Right ventricle myocardium superior (tissue), 1 donor: ENCODE measurements around the gene DDX20. TPM values are rescaled to one million over a fixed set of nuclear protein-coding genes. Genes with fewer than 3 reads are reported as not detected.
A peak's percentile ranks its signal among the peaks of the same experiment; 100 is the strongest.

Experiments used
- ATAC-seq: fragments of 200-7000 bp; cut with Tn5 transposase; one replicate; pipeline ENCODE4 v1.9.1; 2020; ENCODE audit warnings: mild to moderate bottlenecking; ENCODE audit not compliant: poor library complexity
- DNase-seq: peaks from one replicate; pipeline ENCODE4 v3.0.0-alpha.2; 2020
- intact Hi-C: fragments of 100-400 bp; cut with DNase I; formaldehyde crosslinking; loops from one replicate; pipeline ENCODE4 v1.11.2; 2022
- total RNA-seq: library from RNA; stranded (reverse); fragmentation: NEBNext Ultra II Directional; extraction: Animal tissue kit (Norgen Biotek cat#: 25700); gene quantifications from one replicate; pipeline ENCODE4 v1.2.1, GENCODE V29; 2021
- donor health status: DM: no; HTN: yes; CAD: no; lungs with severe emphysema.

The DDX20 gene
- total RNA-seq, 1 donor from 2014 or later = 5.8 TPM

DNA sequence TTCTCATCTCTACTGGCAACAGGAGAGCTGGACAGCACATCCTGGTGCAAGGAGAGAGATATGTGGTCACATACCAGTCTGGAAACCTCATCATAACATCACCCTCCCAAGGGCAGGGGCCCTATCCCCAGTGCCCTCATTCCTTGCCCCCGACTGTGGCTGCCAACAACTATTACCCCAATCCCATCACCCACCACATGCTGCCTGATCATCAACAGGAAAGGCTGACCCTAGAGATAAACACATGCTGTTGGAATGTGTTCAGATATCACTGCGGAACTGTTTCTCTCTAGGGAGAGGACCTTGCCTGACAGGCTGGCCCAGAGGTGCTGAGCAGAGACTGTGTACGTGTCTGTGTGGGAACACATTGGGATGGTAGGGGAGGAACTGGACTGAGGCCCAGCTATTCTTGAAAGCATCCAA, 12.0 kb upstream of the DDX20 start:
- ATAC-seq = peak; percentile 5
- intact Hi-C loops = no loop called here

DNA sequence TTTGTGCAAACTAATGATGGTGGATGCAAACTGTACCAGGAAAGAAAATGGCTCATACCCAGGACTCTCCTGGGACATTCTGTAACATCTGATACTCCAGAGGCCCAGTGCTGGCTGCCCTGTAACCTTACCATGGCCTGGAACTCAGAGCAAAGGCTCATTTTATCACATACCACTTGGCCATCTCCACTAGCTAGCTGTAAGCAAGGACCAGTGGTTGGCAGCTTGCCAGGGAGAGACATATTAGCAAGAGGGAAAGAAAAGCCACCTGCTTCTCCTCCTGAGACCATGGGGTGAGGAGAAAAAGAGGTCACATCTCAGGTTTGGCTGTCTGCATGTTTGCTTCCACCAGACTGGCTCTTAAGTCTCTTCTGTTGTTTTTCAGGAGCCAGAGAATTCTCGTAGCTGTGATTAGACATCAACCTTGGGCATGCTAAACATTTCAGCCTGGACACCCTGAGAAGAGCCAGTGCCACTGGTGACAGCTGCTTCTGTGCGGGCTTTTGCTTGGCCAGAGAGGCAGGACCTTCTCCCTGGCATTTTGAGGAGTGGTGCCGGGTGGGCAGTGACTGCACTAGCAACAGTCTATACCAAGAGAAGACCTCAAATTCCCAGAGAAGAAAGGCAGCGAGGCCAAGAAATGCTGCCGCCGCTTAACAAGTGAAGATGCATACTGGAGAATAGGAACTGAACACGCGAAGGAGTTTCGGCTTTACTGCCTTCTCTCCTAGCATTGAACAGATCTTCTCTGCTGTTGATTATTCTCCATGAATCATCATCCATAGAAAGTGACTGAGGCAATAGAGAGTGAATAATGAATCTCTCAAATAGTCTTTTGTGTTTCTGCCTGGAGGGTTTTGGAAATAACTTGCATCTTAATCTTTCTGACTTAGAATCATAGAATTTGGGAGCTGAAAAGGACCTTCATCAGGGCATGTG, 9.8 kb upstream of the DDX20 start:
- intact Hi-C loops = loop anchor here (2.0 kb wide), 1 partner anchor 29 kb away; no protein-coding TSS in a partner anchor
- no peak for DNase-seq
- peak; percentile 61 for ATAC-seq

More for the DNA sequence above, 12.0 kb upstream of the DDX20 start:
- DNase-seq = no peak

DNA sequence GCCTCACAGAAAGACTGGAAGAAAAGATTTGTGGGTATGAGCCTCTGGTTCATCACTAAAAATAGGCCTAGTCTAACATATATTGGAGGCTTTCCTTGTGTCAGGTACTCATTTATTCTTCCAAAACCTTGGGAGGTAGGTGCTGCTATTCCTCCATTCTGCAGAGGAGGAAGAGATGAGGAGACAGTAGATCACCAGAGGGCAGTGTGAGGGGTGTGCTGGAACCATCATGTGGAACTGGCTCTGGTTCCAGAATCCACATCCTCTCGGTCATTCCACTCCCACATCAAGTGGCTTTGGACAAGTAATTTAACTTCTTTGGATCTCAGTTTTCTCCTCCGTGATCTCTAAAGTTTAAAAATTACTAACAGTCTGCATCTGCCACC, 9.1 kb upstream of the DDX20 start:
- DNase-seq = no peak
- ATAC-seq = no peak
- intact Hi-C loops = loop anchor here (2.0 kb wide), 1 partner anchor 30 kb away; no protein-coding TSS in a partner anchor

DNA sequence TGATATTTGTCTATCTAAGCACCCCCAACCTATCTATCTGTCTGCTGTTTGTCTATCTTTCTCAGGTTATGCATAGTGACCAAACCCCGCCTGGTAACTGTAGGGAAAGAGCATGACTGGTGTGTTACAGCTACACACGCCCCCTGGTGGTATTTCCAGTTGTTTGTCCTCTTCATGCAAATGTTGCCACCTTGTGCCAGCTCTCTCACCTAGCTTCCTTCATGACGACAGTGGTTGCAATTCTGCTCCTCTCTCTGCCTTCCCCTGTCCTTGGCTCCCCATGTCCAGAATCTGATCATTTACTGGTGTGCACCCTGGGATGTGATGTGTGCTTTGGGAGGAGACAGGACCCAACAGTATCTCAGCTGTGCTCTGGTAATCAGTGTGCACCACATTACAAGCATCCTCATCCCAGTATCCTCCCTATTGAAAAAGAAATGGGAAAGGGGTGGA, 8.4 kb upstream of the DDX20 start:
- DNase-seq = no peak
- intact Hi-C loops = loop anchor here (2.0 kb wide), 1 partner anchor 31 kb away; no protein-coding TSS in a partner anchor
- ATAC-seq = peak; percentile 44

DNA sequence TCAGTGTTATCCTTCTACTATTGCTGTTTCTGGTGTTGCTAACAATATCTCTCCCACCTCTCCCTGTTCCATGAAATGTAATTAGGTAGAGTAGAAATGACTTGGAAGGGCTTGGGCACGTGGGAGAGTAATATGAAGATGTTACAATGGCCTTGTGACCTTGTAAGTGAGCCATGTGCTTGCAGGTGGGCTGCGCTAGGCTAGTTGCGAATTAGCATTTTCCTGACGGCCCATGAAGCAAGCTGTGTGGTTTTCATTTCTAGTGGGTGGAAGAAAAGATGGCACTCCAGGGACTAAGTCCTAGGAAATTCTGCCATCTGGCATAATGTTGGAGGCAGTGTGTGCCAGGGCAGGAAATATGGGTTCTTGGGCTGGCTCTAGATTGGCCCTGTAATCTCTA, 7.8 kb upstream of the DDX20 start:
- intact Hi-C loops = loop anchor here (2.0 kb wide), 1 partner anchor 31 kb away; no protein-coding TSS in a partner anchor
- DNase-seq = no peak
- ATAC-seq = no peak

DNA sequence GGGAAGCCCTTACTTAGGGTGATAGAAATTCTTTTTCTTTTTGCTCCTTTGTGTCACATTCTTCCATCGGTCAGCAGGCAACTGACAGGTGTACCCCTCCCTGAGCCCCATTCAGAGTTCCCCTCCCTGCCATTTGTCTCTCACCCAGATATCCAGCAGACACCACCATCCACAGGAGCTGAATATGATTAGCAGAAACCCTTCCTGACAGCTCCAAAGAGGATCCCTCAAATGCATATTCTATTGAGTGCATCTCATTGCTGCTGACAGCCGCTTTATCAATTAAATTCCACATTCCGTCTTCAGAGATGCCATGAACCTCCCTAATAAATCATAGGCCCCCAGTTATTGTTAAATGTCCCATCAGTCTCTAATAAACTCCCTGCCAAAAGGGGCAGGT, 6.1 kb upstream of the DDX20 start:
- no peak for ATAC-seq
- intact Hi-C loops = no loop called here
- no peak for DNase-seq

DNA sequence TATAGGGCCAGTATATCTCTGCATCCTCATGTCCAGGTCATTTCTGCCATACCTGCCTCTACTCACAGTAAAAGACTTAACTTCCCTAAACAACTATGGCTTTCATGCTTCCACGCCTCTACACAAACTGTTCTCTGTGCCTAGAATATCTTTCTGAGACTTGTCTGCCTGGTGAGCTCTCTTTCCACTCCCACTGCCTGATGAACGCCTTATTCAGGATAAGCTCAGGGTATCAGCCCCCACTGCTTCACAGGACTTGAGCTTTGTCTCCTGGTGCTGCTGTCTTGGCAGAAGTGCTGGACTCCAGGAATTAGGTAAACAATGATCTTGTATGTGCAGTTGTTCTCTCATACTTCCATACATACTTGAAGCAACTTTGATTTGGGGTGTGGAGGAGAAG, 4.8 kb upstream of the DDX20 start:
- no peak for DNase-seq
- ATAC-seq = no peak
- intact Hi-C loops = no loop called here

DNA sequence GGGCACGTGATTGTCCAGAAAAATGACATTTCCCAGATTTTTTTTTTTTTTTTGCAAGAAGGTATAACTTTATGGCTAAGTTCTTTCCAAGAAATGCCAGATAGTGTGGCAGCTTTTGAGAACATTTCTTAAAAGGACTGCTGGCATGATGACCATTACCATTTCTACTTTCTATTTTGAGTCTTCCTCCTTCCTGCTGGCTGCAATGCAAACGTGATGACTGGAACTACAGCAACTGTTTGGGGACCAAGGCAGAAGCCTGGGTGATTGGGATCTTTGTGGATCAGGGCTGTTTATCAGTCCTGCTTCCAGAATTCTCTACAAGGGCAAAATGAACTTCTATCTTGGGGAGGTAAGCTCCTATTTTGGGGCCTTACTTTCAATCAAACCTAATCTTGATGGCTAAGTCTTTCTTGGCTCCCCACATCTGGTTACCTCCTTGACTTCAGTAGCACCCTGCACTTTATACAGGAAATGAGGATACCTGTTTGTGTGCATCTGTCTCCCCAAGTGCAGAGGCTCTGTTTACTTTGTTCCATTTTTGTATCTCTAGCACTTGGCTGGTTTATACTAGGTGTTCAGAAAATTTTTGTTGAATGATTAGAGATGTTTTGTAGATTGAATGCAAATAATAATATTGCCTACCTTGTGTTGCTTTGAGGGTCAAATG, 3.7 kb upstream of the DDX20 start:
- intact Hi-C loops = no loop called here
- DNase-seq = no peak
- ATAC-seq = no peak

DNA sequence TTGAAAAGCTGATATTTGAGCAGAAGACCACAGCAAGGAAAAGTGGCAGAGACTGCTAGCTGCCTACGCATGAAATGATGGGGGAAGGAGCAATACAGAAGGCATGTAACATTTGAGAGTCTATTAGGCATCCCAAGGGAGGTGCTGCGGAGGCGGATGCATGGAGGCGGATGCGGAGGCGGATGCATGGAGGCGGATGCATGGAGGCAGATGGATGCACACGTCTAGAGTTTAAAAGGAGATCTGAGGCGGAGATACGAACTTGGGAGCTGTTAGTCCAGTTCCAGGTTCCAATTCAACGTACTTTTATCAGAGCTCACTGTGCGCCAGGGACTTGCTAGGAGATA, 744 bp upstream of the DDX20 start:
- peak; percentile 24 for ATAC-seq
- intact Hi-C loops = loop anchor here (5.0 kb wide), 1 partner anchor 273 kb away; no protein-coding TSS in a partner anchor
- DNase-seq = peak; percentile 63

DNA sequence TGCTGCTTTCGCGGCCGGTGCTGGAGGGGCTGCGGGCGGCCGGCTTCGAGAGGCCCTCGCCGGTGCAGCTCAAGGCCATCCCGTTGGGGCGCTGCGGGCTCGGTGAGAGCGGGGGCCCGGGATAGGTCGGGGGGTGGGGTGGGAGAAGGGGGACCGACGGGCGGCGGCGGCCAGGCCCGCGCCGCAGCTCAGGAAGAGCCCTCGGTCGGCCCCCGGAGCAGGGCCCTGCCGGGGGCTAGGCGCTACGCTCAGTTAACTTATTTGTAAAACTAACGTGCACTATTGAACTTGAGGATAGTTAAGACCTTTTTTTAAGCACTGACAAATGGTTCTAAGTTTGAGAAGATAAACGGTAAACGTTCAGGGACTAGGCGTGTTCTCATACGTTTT, 418 bp downstream of the DDX20 start:
- intact Hi-C loops = loop anchor here (5.0 kb wide), 1 partner anchor 274 kb away; no protein-coding TSS in a partner anchor
- no peak for DNase-seq
- peak; percentile 43 for ATAC-seq

DNA sequence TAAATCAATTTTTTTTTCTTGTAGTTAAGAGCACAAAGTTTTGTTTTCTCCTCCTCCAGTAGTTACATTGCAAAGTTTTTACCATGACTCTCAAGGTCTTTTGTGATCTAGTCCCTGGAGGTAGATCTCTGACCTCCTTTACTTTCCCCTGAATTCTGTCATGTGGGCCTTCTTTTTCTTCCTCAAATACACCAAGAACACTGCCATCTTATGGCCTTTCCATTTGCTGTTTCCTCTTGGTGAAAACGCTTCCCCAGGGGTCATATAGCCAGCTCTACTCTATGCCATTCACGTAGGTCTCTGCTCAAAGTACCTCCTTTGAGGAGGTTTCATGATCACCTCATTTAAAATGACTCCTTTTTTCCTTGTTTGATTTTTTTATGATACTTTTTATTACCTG, 2.7 kb downstream of the DDX20 start:
- DNase-seq (no peak), ATAC-seq (no peak)
- intact Hi-C loops = loop anchor here (5.0 kb wide), 1 partner anchor 276 kb away; no protein-coding TSS in a partner anchor

DNA sequence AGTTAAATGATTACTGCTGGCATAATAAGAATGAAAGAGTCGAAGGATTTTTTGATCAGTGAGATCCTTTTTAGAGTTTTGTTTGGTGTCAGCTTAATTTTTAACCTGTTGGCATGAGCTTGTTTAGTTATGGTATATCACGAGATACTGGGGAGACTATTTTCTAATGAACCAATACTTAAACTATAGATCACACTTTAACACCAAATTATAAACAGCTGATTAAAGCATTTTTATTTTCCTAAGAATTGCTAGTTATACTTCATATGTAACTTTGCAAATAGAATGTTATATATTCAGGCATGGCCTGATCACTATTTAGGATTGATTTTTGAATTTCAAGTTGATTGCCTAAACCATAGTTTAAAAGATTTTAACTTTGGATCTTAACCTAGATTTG, 6.0 kb downstream of the DDX20 start:
- ATAC-seq = no peak
- intact Hi-C loops = no loop called here
- DNase-seq = no peak

DNA sequence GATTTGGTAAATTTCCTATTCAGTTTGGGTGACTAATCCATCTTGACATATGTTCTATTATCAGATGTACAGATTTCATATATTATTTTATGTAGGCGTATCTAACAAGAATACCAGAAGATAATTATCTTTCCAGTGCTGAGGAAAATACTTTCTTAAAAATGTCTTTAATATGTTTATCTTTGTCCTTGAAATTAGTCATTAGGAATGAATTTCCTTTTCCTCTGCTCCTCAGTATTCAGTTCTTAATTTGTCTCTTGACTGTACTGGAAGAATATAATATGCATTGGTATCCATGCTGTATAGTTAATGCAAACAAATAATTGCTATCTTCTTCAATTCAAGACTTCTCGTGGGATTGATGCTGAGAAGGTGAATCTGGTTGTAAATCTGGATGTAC, 6.6 kb downstream of the DDX20 start:
- intact Hi-C loops = no loop called here
- ATAC-seq (no peak), DNase-seq (no peak)

DNA sequence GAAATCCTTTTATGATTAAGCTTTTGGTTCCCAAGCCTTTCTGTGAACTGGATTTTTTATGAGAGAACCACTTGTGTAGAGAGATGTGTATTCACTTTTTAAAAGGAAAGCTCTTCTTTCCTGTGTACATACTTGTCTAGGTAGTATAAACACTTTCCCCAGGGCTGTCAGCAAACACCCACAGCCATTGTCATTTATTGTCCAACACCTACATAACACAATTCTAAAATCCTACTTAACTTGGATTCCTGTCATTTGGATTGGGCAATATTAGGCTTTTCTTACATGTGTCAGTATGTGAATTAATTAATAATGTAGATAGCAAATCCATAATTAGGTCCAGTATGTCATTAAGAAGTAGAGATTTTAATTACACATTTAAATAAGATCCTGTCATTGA, 12.3 kb downstream of the DDX20 start:
- no peak for DNase-seq
- ATAC-seq = no peak
- intact Hi-C loops = no loop called here

DNA sequence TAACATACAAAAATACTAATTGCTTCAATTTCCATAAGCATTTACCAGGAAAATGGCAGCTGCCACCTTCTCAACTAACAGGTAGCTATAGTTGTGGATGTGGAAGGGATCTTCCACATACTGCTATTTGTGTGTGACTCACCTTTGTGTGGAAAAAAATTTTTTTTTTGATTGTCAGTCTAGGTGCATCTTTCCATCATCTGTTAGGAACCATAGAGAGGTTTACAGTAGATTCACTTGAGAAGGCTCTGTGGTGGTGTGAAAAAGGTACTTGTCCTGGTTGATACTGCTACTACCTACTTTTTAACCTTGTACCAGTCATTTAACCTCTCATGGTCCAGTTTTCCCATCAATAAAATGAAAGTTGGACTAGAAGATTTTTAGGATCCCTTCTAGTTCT, 12.9 kb downstream of the DDX20 start:
- ATAC-seq = no peak
- no peak for DNase-seq
- intact Hi-C loops = no loop called here

DNA sequence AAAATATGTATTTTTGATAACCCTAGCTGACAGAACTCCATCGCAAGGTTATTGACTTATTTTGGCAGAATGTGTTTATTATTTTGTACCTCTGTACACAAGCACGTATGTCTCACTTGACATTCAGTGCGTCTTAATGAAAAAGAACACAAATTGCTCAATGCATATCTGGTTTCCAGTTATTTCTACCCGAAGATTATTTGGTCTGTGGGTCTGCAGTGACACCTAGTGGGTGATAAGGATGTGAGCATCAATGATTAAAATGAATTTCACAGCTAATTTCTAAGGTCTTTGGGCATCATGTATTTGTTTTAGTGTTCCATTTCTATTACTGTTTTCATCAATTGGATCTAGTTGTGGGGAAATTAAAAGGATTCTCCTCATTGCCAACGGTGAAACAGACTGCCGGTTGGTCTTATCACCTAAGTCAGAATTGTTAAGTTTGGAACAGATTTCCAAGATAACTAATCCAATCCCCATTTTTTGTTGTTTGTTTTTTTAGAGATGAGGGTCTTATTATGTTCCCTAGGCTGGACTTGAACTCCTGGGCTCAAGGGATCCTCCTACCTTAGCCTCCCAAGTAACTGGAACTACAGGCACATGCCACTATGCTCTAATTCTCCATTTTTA, 13.9 kb downstream of the DDX20 start:
- DNase-seq (no peak), ATAC-seq (peak; percentile 72)
- intact Hi-C loops = no loop called here

DNA sequence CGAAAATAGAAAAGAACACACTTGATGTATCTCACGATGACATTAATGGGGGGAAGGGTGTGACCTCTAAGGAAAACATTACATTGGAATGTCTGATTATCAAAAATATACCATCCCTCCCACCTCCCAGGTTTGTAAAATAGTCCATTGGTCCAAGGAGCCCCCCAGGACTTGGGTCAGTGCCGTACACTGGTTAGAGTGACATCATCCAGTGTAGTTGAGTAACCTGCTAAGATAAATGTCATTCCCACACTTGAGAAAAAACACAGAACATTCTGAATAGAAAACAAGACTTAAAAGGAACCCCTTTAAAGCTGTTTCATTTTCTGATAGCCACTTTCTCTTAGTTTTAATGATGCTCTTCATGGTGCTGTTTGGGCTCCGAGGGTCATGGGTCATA, 15.2 kb downstream of the DDX20 start:
- ATAC-seq (no peak), DNase-seq (no peak)
- intact Hi-C loops = no loop called here

DNA sequence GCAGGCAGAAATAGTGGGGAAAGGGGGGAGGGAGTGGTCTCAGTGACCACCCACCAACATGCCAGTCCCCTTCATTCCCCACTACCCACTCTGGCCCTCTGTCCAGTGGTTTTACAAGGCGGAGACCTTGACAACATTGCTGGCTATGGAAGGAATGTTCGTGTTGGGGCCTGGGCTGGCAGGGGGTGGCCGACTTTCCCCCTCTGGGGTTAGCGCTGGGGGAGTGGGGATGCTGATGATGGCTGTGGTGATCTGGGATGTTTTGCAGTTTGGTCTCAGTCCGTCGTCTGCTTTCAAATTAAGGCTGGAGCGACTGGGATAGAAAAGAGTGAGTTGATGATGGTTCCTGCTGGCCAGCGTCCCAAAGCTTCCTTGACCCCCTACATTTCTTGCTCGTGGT, 20.3 kb downstream of the DDX20 start:
- DNase-seq (no peak), ATAC-seq (no peak)
- intact Hi-C loops = no loop called here

DNA sequence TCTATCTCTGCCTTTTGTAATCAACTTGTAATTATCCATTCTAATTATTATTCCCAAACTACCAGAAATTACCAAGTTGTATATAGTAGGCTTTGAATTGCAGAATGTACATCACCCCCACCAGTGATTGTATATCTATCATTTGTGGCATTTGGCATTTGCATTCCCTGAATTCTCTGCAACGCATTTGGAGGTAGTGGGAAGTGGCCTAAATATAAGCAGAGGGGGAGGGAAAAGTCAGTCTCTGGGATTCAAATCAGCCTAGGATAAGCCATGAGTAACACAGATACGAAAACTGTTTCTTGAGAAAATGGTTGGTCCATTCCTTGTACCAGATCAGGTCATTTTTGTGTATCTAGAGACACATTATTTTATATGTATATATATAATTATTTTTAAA, 20.7 kb downstream of the DDX20 start:
- ATAC-seq (no peak), DNase-seq (no peak)
- intact Hi-C loops = no loop called here
